Stomach (tissue), 4 donors: Measurements from ENCODE around the gene CRISP1.

Source experiments
- POLR2A ChIP-seq, 4 donors: fragments of 450-650 bp; IDR thresholded peaks; one replicate each; pipeline ENCODE4 v1.6.1; 2016; ENCODE audit warnings: antibody characterized with exemption in 4 of 4, control low read depth in 2 of 4, mild to moderate bottlenecking in 1 of 4, moderate library complexity in 1 of 4
- POLR2AphosphoS5 ChIP-seq, 3 donors: sonication (generic); formaldehyde crosslinking; IDR thresholded peaks; one replicate each; pipeline ENCODE4 v1.6.1; 2016; ENCODE audit warnings: antibody characterized with exemption in 3 of 3
- TF ChIP-seq, protein P1 (sequence below), 7 experiments: fragments of 450-650 bp in 4 of 7; fragments of 200-600 bp in 3 of 7; sonication (generic) in 3 of 7; IDR thresholded peaks; one replicate each; pipeline ENCODE4 v1.5.1; 2016 to 2019; ENCODE audit warnings: antibody characterized with exemption in 7 of 7, control low read depth in 2 of 7, mild to moderate bottlenecking in 1 of 7

DNA sequence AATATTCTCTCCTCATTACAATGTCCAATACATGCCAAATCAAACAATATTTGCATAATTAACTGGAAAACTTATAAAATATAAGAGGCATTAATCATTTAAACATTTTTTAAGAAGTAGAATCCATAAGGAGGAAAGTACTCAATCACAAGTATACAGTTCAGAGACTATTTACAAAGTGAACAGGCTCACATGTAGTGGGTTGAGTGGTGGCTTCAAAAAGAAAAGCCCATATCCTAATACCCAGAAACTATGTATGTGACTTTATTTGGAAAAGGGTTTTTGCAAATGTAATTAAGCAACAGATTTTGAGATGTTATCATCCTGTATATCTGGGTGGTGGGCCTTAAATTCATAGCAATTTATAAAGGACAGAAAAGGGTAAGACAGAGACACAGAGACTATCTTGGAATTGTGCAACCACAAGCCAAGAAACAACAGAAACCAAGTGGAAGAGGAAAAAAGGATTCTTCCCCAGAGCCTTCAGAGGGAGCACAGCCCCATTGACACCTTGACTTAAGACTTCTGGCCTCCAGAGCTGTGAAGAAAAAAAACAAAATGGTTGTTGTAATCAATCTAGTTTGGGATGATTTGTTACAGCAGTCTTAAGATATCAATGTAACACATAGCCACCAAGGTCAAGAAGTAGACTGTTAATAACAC lies 32.7 kb upstream of the CRISP1 start:
- TF ChIP-seq, protein P1, sequence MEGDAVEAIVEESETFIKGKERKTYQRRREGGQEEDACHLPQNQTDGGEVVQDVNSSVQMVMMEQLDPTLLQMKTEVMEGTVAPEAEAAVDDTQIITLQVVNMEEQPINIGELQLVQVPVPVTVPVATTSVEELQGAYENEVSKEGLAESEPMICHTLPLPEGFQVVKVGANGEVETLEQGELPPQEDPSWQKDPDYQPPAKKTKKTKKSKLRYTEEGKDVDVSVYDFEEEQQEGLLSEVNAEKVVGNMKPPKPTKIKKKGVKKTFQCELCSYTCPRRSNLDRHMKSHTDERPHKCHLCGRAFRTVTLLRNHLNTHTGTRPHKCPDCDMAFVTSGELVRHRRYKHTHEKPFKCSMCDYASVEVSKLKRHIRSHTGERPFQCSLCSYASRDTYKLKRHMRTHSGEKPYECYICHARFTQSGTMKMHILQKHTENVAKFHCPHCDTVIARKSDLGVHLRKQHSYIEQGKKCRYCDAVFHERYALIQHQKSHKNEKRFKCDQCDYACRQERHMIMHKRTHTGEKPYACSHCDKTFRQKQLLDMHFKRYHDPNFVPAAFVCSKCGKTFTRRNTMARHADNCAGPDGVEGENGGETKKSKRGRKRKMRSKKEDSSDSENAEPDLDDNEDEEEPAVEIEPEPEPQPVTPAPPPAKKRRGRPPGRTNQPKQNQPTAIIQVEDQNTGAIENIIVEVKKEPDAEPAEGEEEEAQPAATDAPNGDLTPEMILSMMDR (IDR thresholded peaks at IDR 0.05) = no peak
- no peak for TF ChIP-seq POLR2A (IDR thresholded peaks at IDR 0.05)
- no peak for TF ChIP-seq POLR2AphosphoS5 (IDR thresholded peaks at IDR 0.05)
